Pancreas (tissue), 10 donors: ENCODE results near the gene ENO1. TPM values are rescaled to one million over a fixed set of nuclear protein-coding genes. Genes with fewer than 3 reads are reported as not detected.

Experiments
- ATAC-seq, 4 donors: fragments of 200-7000 bp; cut with Tn5 transposase; one replicate each; pipeline versions ENCODE4 v1.8.0 to v1.9.1; 2020; ENCODE audit warnings: mild to moderate bottlenecking in 4 of 4, moderate library complexity in 4 of 4
- DNase-seq, 6 donors: peaks; one replicate each; pipeline ENCODE4 v3.0.0-alpha.2; 2020
- FAIRE-seq: peaks from 2 replicates; lab custom pipeline; 2012; peaks lifted over from hg19 to GRCh38; lab: Jason Lieb, UNC
- H3K27ac ChIP-seq, 4 donors: fragments of 200-600 bp; sonication (generic); 1 replicate in 3 of 4; 2 replicates in 1 of 4; pipeline versions ENCODE4 v1.5.0 to v1.8.0; 2020
- H3K27me3 ChIP-seq, 4 donors: fragments of 200-600 bp; one replicate each; pipeline ENCODE4 v1.8.0; 2021
- H3K36me3 ChIP-seq, 3 donors: fragments of 200-600 bp; sonication (generic) in 1 of 3; one replicate each; pipeline versions ENCODE4 v1.5.0 to v1.8.0; 2020 to 2021
- H3K4me1 ChIP-seq, 3 donors: fragments of 200-600 bp; one replicate each; pipeline ENCODE4 v1.8.0; 2021
- H3K4me3 ChIP-seq, 4 donors: fragments of 200-600 bp; sonication (generic) in 2 of 4; one replicate each; pipeline versions ENCODE4 v1.5.0 to v1.8.0; 2020 to 2021
- H3K9me3 ChIP-seq, 4 donors: fragments of 200-600 bp; one replicate each; pipeline ENCODE4 v1.8.0; 2021
- WGBS, 2 donors: extraction: QIAGEN DNeasy Blood & Tissue Kit; methylation state at CpG; one replicate each; pipeline ENCODE4 v1.1.7; 2013; 5-methylcytosine and 5-hydroxymethylcytosine counted together
- intact Hi-C, 3 donors: fragments of 100-400 bp; cut with DNase I; formaldehyde crosslinking; loops; one replicate each; pipeline versions ENCODE4 v1.11.1 to v1.14.2; 2022
- polyA plus RNA-seq, 2 donors: library from polyadenylated mRNA; stranded (reverse); fragments of 200-250 nt; gene quantifications; one replicate each; pipeline ENCODE4 v1.2.3, GENCODE V29; 2013
- total RNA-seq, 6 donors: library from RNA; stranded (reverse); fragmentation: NEBNext Ultra II Directional in 4 of 6; extraction: Animal tissue kit (Norgen Biotek cat#: 25700) in 4 of 6; gene quantifications; one replicate each; pipeline versions ENCODE4 v1.2.1 to v1.2.4, GENCODE V29; 2021 to 2023
- TF ChIP-seq, protein P1 (sequence below), 4 donors: fragments of 200-600 bp; sonication (generic) in 3 of 4; IDR thresholded peaks; one replicate each; pipeline versions ENCODE4 v1.5.0 to v1.8.0; 2021; ENCODE audit warnings: antibody characterized with exemption in 4 of 4
- donor health status: healthy with polysubstance abuse.
- donor health status: DM: no; HTN: no; CAD: no; lungs with moderate emphysema.
- donor health status: DM: no; HTN: no; CAD: no.
- donor health status: control.
- donor health status: control.
- donor health status: Bipolar disorder and iron deficiency.
- donor health status: DM: yes; HTN: yes; CAD: no.
- donor health status: DM: no; HTN: no; CAD: no.
- donor health status: DM: no; HTN: no; CAD: no.
- donor health status: DM: yes; HTN: yes; CAD: no.

The ENO1 gene
- total and polyA plus RNA-seq, 8 donors = 69.9 to 299 (median 166) TPM

DNA sequence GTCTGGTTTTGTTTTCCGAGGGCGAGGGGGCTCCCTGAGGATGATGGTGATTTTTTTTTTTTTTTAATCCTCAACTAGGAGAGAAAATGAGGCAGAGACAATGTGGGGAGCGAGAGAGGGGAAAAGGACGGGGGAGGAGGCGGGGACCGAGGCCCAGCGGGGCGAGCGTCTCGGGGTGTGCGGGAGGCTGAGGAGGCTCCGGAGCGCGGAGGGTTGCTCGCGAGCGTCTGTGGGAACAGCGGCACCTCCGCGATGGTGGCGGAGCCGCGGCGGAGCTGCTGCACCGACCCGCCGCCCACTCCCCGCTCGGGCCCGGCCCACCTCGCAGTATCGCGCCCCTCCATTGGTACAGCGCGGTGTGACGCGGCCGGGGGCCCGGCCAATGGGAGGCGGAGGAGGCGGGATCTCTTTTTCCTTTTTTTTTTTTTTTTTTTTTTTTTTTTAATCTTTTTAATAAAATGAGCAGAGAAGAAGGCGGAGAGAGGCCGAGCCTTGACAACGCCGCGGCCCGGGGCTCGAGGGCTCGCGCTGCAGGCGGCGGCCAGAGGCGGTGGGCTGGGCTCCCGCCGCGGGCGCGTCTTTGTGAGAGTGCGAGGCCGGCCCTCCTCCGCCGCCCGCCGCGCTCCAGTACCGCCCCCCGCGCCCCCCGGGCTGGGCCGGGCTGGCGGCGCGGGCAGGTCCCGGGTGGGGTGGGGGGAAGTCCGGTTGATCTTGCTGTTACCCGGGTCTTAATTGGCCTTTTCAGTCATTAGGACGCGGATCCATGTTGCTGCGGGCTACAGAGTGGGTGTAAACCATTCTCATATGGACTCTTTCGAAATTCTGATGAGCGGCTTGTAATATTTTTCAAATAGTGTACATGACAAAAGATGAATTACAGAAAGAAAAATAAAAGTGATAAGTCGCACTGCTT is 60.8 kb downstream of the ENO1 start, which contains the start of gene RERE:
TSS of gene RERE (minus strand) at position 229 of the 913 bp plus-strand sequence.
- DNase-seq = peak; percentile 91 to 98 (median 96)
- Histone ChIP-seq H3K27me3 (no peaks in the 10 kb centered on the region), H3K27ac (peak within 1 kb of the TSS; percentile 71 to 96 (median 90)), H3K4me3 (peak within 1 kb of the TSS; percentile 52 to 80 (median 64)), H3K4me1 (peaks cover 0 to 14% (median 11%) of the 10 kb centered on the region in 3 donors), H3K9me3 (no peaks in the 10 kb centered on the region), H3K36me3 (no peaks in the 10 kb centered on the region)
- TF ChIP-seq, protein P1, sequence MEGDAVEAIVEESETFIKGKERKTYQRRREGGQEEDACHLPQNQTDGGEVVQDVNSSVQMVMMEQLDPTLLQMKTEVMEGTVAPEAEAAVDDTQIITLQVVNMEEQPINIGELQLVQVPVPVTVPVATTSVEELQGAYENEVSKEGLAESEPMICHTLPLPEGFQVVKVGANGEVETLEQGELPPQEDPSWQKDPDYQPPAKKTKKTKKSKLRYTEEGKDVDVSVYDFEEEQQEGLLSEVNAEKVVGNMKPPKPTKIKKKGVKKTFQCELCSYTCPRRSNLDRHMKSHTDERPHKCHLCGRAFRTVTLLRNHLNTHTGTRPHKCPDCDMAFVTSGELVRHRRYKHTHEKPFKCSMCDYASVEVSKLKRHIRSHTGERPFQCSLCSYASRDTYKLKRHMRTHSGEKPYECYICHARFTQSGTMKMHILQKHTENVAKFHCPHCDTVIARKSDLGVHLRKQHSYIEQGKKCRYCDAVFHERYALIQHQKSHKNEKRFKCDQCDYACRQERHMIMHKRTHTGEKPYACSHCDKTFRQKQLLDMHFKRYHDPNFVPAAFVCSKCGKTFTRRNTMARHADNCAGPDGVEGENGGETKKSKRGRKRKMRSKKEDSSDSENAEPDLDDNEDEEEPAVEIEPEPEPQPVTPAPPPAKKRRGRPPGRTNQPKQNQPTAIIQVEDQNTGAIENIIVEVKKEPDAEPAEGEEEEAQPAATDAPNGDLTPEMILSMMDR (IDR thresholded peaks at IDR 0.05) = no peak
- intact Hi-C loops = no loop called here
- FAIRE-seq = no peak
- peak; percentile 94 to 98 (median 98) for ATAC-seq
- WGBS, 2 donors = 0 to 1% methylated on average over 68 to 82 of the region's 82 CpGs

DNA sequence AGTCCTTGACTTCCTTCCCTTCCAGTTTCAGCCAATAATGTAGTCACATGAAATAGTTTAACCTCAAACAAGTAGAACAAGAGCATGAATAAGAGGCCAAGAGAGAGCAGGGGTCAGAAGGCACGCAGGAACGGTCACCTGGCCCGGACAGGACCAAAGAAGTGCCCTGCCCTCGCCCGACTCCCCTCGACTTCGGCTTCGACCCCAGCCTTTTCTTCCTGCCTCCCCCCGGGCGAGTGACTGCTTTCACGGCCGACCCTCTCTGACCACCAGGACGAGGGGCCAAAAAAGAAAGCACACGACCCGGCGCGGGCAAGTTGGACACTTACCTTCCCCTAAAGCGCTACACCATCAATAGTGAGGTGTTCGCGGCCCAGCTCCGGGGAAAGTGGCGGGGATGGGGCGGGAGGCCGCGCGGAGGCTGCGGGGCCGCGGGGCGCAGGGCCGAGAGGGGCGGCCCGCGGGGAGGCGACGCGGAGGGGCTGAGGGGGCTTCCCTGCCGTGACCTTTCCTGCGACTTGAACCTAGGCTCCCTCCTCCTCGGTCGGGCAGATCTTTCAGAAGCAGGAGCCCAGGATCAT is 61.6 kb downstream of the ENO1 start:
- TF ChIP-seq, protein P1 (IDR thresholded peaks at IDR 0.05) = no peak
- peaks cover 0 to 12% (median 11%) of the 10 kb centered on the region in 3 donors for H3K4me1 ChIP-seq
- H3K36me3 ChIP-seq = no peaks in the 10 kb centered on the region
- H3K27ac ChIP-seq = peak overlapping the region; percentile 71 to 96 (median 90)
- H3K27me3 ChIP-seq = no peaks in the 10 kb centered on the region
- H3K4me3 ChIP-seq = peak overlapping the region; percentile 52 to 80 (median 64)
- DNase-seq (peak; percentile 16 to 72 (median 42)), FAIRE-seq (no peak), ATAC-seq (peak; percentile 18 to 43 (median 34))
- intact Hi-C loops = no loop called here
- 0 to 1% methylated on average over 41 of the region's 41 CpGs for WGBS, 2 donors
- H3K9me3 ChIP-seq = no peaks in the 10 kb centered on the region

DNA sequence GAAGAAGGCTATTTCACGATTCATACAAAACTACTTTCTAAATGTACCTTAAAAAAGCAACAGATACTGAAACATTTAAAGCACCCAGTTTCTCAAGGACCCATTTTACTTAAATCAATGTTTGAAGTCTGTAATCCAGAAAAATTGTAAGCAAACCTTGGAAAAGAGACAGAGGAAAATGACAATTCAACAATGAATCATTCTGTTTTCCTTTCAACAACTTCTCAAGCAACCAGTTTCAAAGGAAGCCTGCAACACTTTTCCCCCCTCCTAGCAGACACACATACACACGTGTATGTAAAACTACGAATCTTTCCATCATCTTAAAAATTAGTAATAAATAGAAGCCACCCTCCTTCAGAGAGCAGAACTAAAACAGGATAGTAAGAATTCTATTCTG is 62.2 kb downstream of the ENO1 start:
- ATAC-seq = no peak
- TF ChIP-seq, protein P1 (IDR thresholded peaks at IDR 0.05) = no peak
- peak overlapping the region in 2 of 4 donors; percentile 69 to 80 for H3K4me3 ChIP-seq
- H3K36me3 ChIP-seq = no peaks in the 10 kb centered on the region
- no peaks in the 10 kb centered on the region for H3K9me3 ChIP-seq
- H3K27ac ChIP-seq = peak overlapping the region in 2 of 4 donors; percentile 88 to 96
- H3K4me1 ChIP-seq = peaks cover 0 to 12% (median 11%) of the 10 kb centered on the region in 3 donors
- FAIRE-seq = no peak
- intact Hi-C loops = no loop called here
- 2 to 3% methylated on average over 3 of the region's 3 CpGs for WGBS, 2 donors
- no peak for DNase-seq
- no peaks in the 10 kb centered on the region for H3K27me3 ChIP-seq

DNA sequence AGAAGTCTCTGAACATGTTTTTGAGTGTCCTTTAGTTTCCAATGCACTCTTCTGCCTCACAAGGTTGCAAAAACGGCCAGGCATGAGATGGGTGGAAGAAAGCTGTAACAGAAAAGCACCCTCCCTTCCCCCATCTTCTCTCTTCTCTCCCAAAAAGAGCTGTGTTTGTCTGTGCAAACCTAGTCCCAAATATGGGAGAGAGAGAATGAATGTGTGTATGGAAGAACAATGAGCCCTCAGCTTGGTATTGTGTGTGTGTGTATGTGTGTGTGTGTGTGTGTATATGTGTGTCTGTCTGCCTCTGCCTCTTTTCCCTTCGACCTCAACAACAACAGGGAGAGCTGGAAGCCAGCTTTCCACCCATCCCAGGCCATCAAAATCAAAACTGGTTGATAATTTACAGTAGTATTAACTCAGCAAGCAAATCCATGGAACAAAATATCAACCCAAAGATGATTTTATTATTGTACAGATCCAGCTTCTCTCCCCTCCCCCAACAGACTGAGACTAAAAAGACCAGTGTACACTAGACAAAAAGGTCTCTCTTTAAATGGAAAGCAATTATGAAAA is 62.8 kb downstream of the ENO1 start:
- intact Hi-C loops = no loop called here
- peak overlapping the region in 2 of 4 donors; percentile 69 to 80 for H3K4me3 ChIP-seq
- ATAC-seq = no peak
- H3K4me1 ChIP-seq = peaks cover 0 to 12% (median 11%) of the 10 kb centered on the region in 3 donors
- TF ChIP-seq, protein P1 (IDR thresholded peaks at IDR 0.05) = no peak
- no peak for DNase-seq
- peak overlapping the region in 3 of 4 donors; percentile 16 to 96 (median 88) for H3K27ac ChIP-seq
- 4 to 8% methylated on average over 2 of the region's 2 CpGs for WGBS, 2 donors
- FAIRE-seq = no peak
- H3K36me3 ChIP-seq = no peaks in the 10 kb centered on the region
- H3K9me3 ChIP-seq = no peaks in the 10 kb centered on the region
- H3K27me3 ChIP-seq = no peaks in the 10 kb centered on the region
